ENCODE data around the gene IRX3.

The IRX3 gene

DNA sequence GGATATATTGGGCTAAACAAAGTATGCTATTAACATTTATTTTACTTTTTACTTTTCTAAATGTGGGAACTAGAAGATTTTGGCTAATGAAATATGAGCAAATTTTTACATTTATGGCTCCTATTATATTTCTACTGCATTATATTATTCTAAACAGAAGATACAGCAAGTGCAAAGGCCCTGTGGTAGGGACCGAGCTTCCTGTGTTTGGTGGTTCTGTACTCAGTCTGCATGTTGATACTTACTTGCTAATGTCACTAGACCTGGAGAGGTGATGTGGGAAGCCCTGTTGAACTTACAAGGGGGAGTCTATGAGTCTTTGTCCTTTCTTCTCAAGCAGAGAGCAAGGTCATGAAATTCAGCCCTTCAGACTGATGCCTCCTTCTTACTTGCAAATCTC, 10.0 kb upstream of the IRX3 start:
- DNase-seq (ENCODE audit: low spot score): no peak
- in situ Hi-C loops (cut with MboI; ENCODE audit: low sequenced_read_pairs, unreplicated experiment): loop anchor here (25.0 kb wide), 1 partner anchor 641 kb away; the partner anchor contains the start of gene IRX5
- TF ChIP-seq, protein P1, sequence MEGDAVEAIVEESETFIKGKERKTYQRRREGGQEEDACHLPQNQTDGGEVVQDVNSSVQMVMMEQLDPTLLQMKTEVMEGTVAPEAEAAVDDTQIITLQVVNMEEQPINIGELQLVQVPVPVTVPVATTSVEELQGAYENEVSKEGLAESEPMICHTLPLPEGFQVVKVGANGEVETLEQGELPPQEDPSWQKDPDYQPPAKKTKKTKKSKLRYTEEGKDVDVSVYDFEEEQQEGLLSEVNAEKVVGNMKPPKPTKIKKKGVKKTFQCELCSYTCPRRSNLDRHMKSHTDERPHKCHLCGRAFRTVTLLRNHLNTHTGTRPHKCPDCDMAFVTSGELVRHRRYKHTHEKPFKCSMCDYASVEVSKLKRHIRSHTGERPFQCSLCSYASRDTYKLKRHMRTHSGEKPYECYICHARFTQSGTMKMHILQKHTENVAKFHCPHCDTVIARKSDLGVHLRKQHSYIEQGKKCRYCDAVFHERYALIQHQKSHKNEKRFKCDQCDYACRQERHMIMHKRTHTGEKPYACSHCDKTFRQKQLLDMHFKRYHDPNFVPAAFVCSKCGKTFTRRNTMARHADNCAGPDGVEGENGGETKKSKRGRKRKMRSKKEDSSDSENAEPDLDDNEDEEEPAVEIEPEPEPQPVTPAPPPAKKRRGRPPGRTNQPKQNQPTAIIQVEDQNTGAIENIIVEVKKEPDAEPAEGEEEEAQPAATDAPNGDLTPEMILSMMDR (IDR thresholded peaks at IDR 0.05; ENCODE audit: borderline replicate concordance, control extremely low read depth, extremely low read depth, insufficient read depth, missing control alignments): no peak

DNA sequence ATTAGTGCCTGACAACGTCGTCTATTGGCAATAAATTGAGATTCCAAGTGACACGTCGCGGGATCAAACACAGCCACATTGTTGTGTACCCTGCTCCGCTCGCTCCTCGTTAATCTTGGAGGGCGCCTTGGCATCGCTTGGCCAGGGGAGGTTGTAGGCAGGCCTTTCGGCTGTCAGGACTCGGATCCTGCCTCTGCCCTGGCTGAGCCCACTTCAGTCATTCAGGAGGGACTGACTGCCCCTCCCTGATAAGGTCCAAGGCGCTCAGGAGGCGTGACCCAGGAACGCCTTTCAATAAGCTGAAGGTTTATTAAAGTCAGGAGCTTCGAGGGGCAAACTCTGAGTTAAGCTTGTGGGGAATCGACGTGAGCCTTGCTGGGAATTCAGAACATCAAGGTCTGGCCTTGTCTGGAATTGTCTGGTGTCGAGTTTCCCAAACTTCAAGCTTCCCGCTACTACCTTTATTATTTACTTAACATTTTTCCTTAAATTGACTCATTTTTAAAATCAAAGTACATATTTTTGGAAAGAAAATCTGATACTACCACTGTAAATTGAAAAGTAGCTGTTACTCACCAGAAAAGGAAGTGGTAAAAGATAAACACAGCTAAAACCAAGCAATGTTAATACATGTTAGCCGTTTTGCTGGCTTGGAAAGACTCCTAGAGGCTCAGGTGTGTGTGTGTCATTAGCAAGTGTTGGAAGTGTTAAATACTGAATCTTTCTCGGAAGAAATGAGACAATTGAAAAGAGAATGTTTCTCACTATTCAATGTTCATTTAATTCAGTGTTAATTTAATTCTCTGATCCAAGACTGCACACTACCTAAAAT, 5.3 kb upstream of the IRX3 start:
- TF ChIP-seq, protein P1 (IDR thresholded peaks at IDR 0.05; ENCODE audit: borderline replicate concordance, control extremely low read depth, extremely low read depth, insufficient read depth, missing control alignments): no peak
- no peak for DNase-seq (ENCODE audit: low spot score)
- in situ Hi-C loops (cut with MboI; ENCODE audit: low sequenced_read_pairs, unreplicated experiment): loop anchor here (25.0 kb wide), 1 partner anchor 645 kb away; the partner anchor contains the start of gene IRX5

DNA sequence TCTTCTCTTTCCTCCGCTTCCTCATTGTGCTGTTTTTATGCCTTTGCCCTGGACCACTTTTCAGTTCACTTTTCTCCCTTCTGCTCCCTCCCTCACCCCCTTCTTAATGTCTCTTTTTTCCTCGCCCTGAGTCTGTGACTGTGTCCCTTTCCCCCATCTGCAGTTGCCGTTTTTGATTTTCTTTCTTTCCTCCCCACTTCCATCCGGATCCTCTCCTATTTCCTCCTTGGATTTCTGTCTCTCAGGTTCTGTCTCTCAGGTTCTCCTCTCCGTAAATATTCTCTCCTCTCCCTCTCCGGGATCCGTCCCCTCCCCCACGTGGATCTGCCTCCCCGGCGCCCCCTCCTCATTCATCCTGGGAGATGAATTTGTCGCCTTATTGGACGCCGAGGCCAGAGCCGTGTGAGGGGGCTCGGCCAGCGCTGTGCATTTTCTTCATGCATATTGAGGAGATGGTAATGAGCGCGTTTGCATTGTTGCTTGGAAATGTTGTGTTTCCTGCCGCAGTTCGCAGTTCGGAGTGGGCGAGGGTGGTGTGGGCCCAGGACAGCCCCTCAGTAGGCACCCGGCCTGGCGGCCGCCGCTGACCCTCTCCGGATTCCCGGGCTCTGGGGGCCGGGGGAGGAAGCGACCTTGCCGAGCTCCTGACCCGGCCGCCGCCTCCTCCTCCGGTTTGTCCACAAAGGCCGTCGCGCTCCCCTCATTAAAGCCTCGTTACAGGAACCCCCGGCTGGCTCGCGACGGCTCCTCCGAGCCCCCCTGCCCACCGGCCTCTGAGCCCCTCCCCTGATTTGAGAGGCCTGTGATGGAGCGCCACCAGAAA, 4.5 kb upstream of the IRX3 start:
- DNase-seq (ENCODE audit: low spot score): no peak
- in situ Hi-C loops (cut with MboI; ENCODE audit: low sequenced_read_pairs, unreplicated experiment): loop anchor here (25.0 kb wide), 1 partner anchor 646 kb away; the partner anchor contains the start of gene IRX5
- TF ChIP-seq, protein P1 (IDR thresholded peaks at IDR 0.05; ENCODE audit: borderline replicate concordance, control extremely low read depth, extremely low read depth, insufficient read depth, missing control alignments): no peak

DNA sequence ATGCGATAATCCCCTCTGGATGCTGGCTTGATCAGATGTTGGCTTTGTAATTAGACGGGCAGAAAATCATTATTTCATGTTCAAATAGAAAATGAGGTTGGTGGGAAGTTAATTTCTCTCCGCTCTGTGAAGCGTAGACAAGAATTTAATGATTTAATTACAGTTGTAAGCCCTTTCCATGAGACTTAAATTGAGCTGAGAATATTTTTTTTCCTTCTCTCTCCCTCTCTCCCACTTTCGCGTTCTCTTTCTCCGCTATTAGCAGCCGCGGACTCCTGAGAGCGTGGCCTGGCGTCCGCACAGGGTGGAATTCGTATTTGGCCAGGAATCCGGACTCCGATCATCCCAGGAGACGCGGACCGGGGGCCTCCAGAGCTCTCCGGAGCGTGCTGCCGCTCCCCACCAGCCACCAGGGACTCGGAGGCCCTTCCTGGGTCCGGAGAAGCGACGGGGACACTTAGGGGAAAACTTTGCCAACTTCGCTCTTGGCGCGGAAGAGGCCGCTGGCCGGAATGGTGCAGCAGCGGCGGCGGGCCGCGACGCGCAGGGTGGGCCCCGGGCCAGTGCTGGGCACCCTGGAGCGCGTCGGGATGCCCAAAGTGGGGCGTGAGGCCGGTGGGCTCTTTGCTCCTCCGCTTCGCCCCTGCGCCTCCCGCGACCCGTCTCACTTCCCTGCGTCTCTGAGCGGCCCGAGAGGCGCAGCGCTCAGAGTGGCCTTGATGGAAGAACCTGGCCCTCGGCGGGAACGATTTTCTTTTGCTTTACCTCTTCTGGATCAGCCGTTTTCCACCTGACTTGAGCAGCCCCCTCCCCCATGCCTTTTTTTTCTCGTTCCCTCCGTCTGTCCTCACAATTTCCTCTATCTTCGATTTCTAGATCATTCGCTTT, 3.6 kb upstream of the IRX3 start:
- in situ Hi-C loops (cut with MboI; ENCODE audit: low sequenced_read_pairs, unreplicated experiment): loop anchor here (25.0 kb wide), 1 partner anchor 647 kb away; the partner anchor contains the start of gene IRX5
- TF ChIP-seq, protein P1 (IDR thresholded peaks at IDR 0.05; ENCODE audit: borderline replicate concordance, control extremely low read depth, extremely low read depth, insufficient read depth, missing control alignments): no peak
- DNase-seq (ENCODE audit: low spot score): no peak

GRCh38 chr16:54289242-54289944, 2.8 kb upstream of the IRX3 start:
- TF ChIP-seq, protein P1 (IDR thresholded peaks at IDR 0.05; ENCODE audit: borderline replicate concordance, control extremely low read depth, extremely low read depth, insufficient read depth, missing control alignments): no peak
- in situ Hi-C loops (cut with MboI; ENCODE audit: low sequenced_read_pairs, unreplicated experiment): loop anchor here (25.0 kb wide), 1 partner anchor 648 kb away; the partner anchor contains the start of gene IRX5
- no peak for DNase-seq (ENCODE audit: low spot score)

All from GM13976 (cell line).